ENCODE results near the gene PRKAB2.
"Not testable (repeated sequence)": the region's sequence is repeated elsewhere in the genome, so short reads cannot be mapped to it uniquely, and the experiment has no call there.

PRKAB2 gene, protein sequence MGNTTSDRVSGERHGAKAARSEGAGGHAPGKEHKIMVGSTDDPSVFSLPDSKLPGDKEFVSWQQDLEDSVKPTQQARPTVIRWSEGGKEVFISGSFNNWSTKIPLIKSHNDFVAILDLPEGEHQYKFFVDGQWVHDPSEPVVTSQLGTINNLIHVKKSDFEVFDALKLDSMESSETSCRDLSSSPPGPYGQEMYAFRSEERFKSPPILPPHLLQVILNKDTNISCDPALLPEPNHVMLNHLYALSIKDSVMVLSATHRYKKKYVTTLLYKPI

GRCh38 chr1:147172168-147173016 lies at the start of gene PRKAB2:
PRKAB2 (minus strand) TSS chr1:147172470; CDS start chr1:147172144, 326 bp downstream.
- DNase-seq = peak; percentile 99

- no peak for DNase-seq
These were observed 46.3 kb upstream of the PRKAB2 start for GRCh38 chr1:147218606-147219005.

DNA sequence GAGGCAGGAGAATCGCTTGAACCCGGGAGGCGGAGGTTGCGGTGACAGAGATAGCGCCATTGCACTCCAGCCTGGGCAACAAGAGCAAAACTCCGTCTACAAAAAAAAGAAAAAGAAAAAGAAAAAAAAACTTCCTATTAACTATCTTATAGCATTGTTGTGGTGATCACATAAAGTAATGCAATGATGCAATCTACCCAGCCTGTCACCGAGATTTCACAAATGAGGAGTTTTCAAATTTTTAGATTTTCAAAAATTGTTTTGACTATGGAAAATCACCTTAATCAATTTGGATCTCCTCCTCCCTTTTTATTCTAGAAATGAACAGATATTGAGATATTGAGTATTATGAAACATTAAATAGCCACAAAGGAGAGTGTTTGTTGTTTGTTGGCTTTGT lies 44.9 kb upstream of the PRKAB2 start:
- DNase-seq = no peak

DNA sequence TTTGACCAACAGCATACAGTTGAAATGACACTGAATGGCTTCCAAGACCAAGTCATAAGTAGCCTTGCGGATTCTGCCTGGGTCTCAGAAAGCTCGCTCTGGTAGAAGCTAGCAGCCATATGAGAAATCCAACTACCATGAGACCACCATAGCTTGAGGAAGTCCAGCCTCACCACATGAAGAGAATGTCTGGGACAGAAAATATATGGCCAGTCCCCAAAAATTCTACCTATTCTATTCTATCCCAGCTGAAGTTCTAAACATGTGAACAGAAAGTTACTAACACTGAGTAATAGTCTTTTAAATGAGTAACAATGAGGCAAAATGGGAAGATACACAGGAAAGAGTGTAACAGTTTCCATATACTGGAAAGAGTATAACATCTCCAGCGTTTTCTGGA lies 43.9 kb upstream of the PRKAB2 start:
- DNase-seq = no peak

GRCh38 chr1:147215540-147215916 lies 43.3 kb upstream of the PRKAB2 start:
- no peak for DNase-seq

GRCh38 chr1:147214842-147215539 lies 42.7 kb upstream of the PRKAB2 start:
- DNase-seq = no peak

GRCh38 chr1:147214325-147214724 lies 42.1 kb upstream of the PRKAB2 start:
- no peak for DNase-seq

GRCh38 chr1:147213271-147213670 lies 41.0 kb upstream of the PRKAB2 start:
- DNase-seq = no peak

DNA sequence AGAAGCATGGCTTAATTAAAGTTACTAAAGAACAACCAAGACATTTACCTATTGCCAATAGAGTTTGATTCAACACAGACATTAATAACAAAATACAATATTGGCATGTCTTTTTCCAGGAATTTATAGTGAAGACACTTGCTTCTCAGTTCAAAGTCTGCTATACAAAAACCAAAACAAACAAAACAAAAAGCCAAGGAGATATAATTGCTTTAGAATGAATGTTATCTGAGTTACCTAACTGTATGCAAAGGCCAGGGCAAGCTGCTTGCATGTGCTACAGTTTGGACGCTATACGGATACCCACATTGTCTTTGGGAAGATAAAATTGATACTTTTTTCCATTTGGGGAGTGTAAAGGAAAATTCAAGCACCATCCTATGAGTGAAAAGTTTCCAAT lies 39.3 kb upstream of the PRKAB2 start:
- DNase-seq = no peak

DNA sequence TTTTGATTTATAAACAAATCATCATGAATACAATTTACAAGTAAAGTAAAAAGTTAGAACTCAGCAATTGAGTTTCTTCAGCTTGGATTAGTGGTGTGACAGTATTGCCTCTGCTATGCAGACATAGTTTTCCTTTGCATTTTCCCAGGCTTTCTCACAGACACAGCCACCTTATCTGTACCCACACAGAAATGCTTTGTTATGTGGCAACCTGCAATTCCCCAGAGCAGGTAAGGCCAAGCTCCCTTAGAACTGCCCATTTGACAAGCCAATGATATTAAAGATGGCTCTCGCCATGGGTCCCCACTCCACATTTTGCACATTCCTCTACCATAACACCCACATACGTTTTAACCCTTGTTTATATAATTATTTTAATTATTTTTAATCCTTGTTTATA lies 38.7 kb upstream of the PRKAB2 start:
- no peak for DNase-seq

- no peak for DNase-seq
These were observed 37.9 kb upstream of the PRKAB2 start for GRCh38 chr1:147209825-147210821.

DNA sequence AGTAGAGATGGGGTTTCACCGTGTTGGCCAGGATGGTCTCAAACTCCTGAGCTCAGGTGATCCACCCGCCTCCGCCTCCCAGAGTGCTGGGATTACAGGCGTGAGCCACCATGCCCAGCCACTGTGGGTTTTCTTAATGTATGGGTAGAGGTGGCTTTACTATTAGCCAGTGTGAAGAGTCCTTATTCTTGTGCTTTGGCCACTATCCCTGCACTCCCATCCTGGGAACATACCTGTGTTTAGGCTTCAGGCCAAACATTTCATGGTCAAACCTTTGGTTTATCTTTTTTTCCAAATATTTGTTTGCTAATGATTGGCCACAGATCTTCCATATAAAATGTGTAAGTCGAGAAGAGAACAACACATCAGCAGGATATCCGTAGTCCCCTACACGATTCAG lies 36.3 kb upstream of the PRKAB2 start:
- no peak for DNase-seq

- DNase-seq = no peak
These were observed 34.9 kb upstream of the PRKAB2 start for GRCh38 chr1:147207192-147207591.

DNA sequence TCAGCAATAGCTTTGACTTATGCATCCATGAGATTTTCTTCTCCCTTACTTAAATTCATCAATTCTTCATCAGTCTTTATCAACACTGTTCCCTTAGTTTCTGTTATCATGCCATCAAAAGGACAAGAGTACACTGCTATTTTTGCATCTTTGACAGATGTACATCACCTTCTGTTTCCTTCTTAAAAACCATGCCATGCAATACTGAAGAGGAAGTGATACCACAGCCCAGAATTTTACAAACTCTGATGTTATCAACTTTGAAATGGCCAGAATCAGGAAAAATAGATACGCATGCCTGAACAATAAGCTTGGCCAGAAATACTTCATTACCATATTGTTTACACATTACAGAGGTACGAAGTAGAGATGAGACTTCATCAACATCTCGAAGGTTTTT lies 31.8 kb upstream of the PRKAB2 start:
- DNase-seq = no peak

DNA sequence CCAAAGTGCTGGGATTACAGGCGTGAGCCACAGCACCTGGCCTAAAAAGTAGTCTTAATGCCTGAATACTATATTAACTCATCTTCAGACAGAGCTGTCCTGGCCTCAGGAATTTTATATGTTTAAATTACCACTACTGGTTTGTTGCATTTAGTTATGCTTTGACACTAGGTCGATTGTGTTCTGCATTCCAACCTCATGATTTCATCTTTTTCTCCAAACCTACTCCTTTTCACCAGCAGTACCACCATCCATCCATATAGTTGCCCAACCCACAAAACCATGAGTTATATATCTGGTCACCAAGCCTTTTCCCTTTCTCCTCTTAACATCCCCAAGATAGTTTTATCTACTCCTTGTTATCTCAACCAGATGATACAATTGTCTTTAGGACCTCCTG lies 30.3 kb upstream of the PRKAB2 start:
- DNase-seq = no peak

GRCh38 chr1:147201786-147202185 lies 29.5 kb upstream of the PRKAB2 start:
- DNase-seq = no peak

GRCh38 chr1:147201276-147201675 lies 29.0 kb upstream of the PRKAB2 start:
- no peak for DNase-seq

DNA sequence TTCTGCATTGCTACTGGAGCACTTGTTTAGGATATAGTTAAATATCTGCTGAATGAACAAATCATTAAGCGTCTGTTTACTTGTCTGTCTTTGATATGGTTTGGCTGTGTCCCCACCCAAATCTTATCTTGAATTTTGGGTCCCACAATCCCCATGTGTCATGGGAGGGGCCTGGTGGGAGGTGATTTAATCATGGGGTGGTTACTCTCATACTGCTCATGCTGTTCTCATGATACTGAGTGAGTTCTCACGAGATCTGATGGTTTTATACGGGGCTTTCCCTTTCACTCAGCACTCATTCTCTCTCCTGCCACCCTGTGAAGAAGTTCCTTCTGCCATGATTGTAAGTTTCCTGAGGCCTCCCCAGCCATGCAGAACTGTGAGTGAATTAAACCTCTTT lies 25.1 kb upstream of the PRKAB2 start:
- not testable (repeated sequence) for DNase-seq

DNA sequence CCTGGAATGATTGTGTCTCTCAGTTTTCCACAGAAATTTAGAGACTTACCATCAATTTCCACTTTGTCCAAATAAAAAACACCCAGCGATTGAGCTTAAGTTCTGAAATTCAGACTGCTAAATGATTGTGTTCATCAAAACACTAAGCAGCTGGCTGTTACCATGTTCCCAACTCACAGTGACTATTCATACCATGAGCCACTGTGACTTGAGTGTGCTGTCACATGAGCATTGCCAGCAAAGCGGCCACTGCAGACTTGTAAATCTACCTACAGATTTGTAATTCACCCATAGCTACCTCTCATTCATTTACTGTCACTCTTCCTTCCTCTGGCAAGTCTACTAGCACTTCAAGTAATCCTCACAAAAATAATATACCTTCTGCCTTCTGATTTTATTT lies 17.2 kb upstream of the PRKAB2 start:
- DNase-seq = no peak

DNA sequence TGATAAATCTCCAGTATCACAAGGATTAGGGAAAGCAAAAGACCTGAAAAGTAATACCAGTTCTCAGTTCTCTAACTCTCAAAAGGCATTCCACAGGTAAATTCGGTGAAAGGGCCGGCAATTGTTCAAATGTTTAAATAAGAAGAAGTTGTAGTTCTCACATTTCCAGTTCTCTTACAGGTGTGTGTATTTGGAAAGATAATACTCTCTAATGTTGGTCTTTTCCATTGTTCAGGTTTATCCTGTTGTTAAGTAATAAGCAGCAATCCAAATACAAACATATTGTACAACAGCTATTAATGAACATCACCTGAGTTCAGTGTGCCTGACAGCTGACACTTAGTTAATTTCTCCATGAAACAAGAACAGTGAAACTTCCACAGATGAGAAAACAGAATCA lies 13.2 kb upstream of the PRKAB2 start:
- DNase-seq = no peak

DNA sequence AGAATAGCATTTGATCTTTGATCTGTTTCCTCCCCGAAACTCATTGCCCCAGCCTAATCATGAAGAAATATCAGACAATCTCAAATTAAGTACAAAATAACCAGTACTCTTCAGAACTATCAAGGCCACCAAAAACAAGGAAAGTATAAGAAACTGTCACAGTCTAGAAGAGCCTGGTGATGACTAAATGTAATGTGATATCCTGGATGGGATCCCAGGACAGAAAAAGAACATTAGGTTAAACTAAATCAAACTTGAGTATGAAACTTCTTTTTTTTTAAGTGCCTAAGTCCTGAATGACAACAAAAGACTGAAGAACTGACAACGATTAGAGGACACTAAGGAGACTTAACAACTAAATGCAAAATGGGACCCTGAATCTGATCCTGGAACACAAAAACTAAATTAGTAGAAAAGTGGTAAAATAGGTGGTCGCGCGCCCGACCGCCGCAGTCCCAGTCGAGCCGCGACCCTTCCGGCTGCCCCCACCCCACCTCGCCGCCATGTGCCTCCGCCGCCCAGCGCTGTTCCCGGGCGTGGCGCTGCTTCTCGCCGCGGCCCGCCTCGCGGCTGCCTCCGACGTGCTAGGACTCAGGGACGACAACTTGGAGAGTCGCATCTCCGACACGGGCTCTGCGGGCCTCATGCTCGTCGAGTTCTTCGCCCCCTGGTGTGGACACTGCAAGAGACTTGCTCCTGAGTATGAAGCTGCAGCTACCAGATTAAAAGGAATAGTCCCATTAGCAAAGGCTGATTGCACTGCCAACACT lies 5.5 kb upstream of the PRKAB2 start:
- DNase-seq = no peak
